ENCODE measurements around the gene EVI5. TPM values are rescaled to one million over a fixed set of nuclear protein-coding genes. Genes with fewer than 3 reads are reported as not detected.

Gene EVI5
- total and polyA plus RNA-seq, 10 of the 15 experiments (the other 5 are each of a cell fraction or from before 2014, with no cell fraction given), result 0.27 to 6.8 (median 1.7) TPM

- TF ChIP-seq ZBTB4 (CRISPR knock-in tag; IDR thresholded peaks at IDR 0.05) (no peak), ZSCAN29 (IDR thresholded peaks at IDR 0.05) (no peak)
Observed at GRCh38 chr1:92519043-92519442, 265.9 kb downstream of the EVI5 start (continued).

- Histone ChIP-seq H3K4me1 (ENCODE audit: control insufficient read depth, insufficient read depth, low read length) (no peaks in the 10 kb centered on the region), H4K20me1 (ENCODE audit: control insufficient read depth, insufficient read depth) (no peaks in the 10 kb centered on the region), H3K36me3 (ENCODE audit: control insufficient read depth in 2 of 2, insufficient read depth in 2 of 2, low read length in 1 of 2) (no peaks in the 10 kb centered on the region), H3K4me2 (ENCODE audit: control insufficient read depth, insufficient read depth) (no peak overlapping the region), H2AFZ (ENCODE audit: control insufficient read depth, low read depth, low read length) (no peak overlapping the region), H3K9me3 (replicated peaks; ENCODE audit: control insufficient read depth, insufficient read depth, low read length) (no peaks in the 10 kb centered on the region), H3K27ac (ENCODE audit: control insufficient read depth, insufficient read depth) (no peak overlapping the region), H3K9ac (ENCODE audit: control insufficient read depth, insufficient read depth, low read length) (no peak overlapping the region), H3K79me2 (ENCODE audit: control insufficient read depth, insufficient read depth, low read length) (no peaks in the 10 kb centered on the region), H3K27me3 (replicated peaks in 1 of 2; ENCODE audit: control insufficient read depth in 2 of 2, insufficient read depth in 2 of 2, low read length in 1 of 2) (no peaks in the 10 kb centered on the region), H3K4me3 (no peak overlapping the region)
- FAIRE-seq (no peak), ATAC-seq (no peak), DNase-seq (ENCODE audit: low read depth, low spot score) (no peak)
- no TSS peak for BruUV-seq (replicated peaks)
- TF ChIP-seq MXI1 (IDR thresholded peaks at IDR 0.05; ENCODE audit: low read depth, low read length), result no peak
- no peak for TF ChIP-seq E2F4 (IDR thresholded peaks at IDR 0.05; ENCODE audit: low read depth, low read length)
- TF ChIP-seq KLF5 (IDR thresholded peaks at IDR 0.05; ENCODE audit: partially characterized antibody), result no peak
- TF ChIP-seq TBL1XR1 (IDR thresholded peaks at IDR 0.05; ENCODE audit: low read depth, low read length), result no peak
- no peak for TF ChIP-seq CEBPB (IDR thresholded peaks at IDR 0.05; ENCODE audit: borderline replicate concordance in 1 of 2, low read depth in 2 of 2, low read length in 2 of 2)
- TF ChIP-seq PRDM15 (CRISPR knock-in tag; IDR thresholded peaks at IDR 0.05), result no peak
- no peak for TF ChIP-seq ZBTB40 (IDR thresholded peaks at IDR 0.05; ENCODE audit: borderline replicate concordance)
- ChIA-PET SMC1A (ENCODE audit: uncharacterized antibody, unreplicated experiment) (interaction anchor here (1.0 to 2.0 kb wide), 2 partner anchors 9 to 31 kb away, joined by 3 to 4 read pairs; no protein-coding TSS in a partner anchor), POLR2A (interaction anchor here (0.9 kb wide), 1 partner anchor 10 kb away, joined by 3 read pairs; no protein-coding TSS in a partner anchor), CTCF (interaction anchor here (2.0 kb wide), 1 partner anchor 10 kb away, joined by 6 read pairs; no protein-coding TSS in a partner anchor), RAD21 (ENCODE audit: unreplicated experiment) (no interaction called here)
- in situ Hi-C loops (cut with MboI) (no loop called here), intact Hi-C loops (cut with micrococcal nuclease; ENCODE audit: unreplicated experiment) (no loop called here)
- 41% methylated on average over 1 of the region's 1 CpG for WGBS (ENCODE audit: insufficient coverage, insufficient replicate concordance, low lambda C conversion rate, missing lambda C conversion rate)
Observed at GRCh38 chr1:92516574-92516973, 268.3 kb downstream of the EVI5 start.
